H9 (cell line): ENCODE results near the gene SYTL1. TPM values are rescaled to one million over a fixed set of nuclear protein-coding genes. Genes with fewer than 3 reads are reported as not detected.

Experiments
- DNase-seq: peaks from one replicate; pipeline ENCODE4 v3.0.0-alpha.2; 2017
- H2AFZ ChIP-seq: one replicate; pipeline ENCODE4 v1.6.1; 2013; ENCODE audit warnings: mild to moderate bottlenecking, low read length, control low read depth, moderate library complexity
- H2AK5ac ChIP-seq: 2 replicates; pipeline ENCODE4 v1.6.1; 2013; ENCODE audit warnings: low read length, control low read depth, mixed read lengths; ENCODE audit not compliant: insufficient read length
- H2BK120ac ChIP-seq: one replicate; pipeline ENCODE4 v1.6.1; 2013; ENCODE audit warnings: low read depth, mild to moderate bottlenecking, low read length, control low read depth, inconsistent platforms; ENCODE audit not compliant: poor library complexity, severe bottlenecking
- H2BK12ac ChIP-seq: 2 replicates; pipeline ENCODE4 v1.6.1; 2013; ENCODE audit warnings: low read length, control low read depth, mixed read lengths, low read depth; ENCODE audit not compliant: insufficient read length
- H2BK15ac ChIP-seq: 2 replicates; pipeline ENCODE4 v1.6.1; 2013; ENCODE audit warnings: low read depth, low read length, control low read depth
- H2BK20ac ChIP-seq: one replicate; pipeline ENCODE4 v1.6.1; 2013; ENCODE audit warnings: low read depth, mild to moderate bottlenecking, low read length, control low read depth, inconsistent platforms; ENCODE audit not compliant: poor library complexity, severe bottlenecking
- H2BK5ac ChIP-seq: 2 replicates; pipeline ENCODE4 v1.6.1; 2013; ENCODE audit warnings: low read length, control low read depth, mixed read lengths; ENCODE audit not compliant: insufficient read length
- H3K14ac ChIP-seq: 2 replicates; pipeline ENCODE4 v1.6.1; 2013; ENCODE audit warnings: low read length, control low read depth; ENCODE audit not compliant: insufficient read depth
- H3K18ac ChIP-seq: 2 replicates; pipeline ENCODE4 v1.6.1; 2013; ENCODE audit warnings: low read depth, mild to moderate bottlenecking, mixed read lengths, low read length, control low read depth; ENCODE audit not compliant: insufficient read length
- H3K23ac ChIP-seq: 2 replicates; pipeline ENCODE4 v1.6.1; 2013; ENCODE audit warnings: low read length, control low read depth, mixed read lengths, low read depth; ENCODE audit not compliant: insufficient read length
- H3K23me2 ChIP-seq: 2 replicates; pipeline ENCODE4 v1.6.1; 2013; ENCODE audit warnings: low read depth, mild to moderate bottlenecking, mixed read lengths, low read length, control low read depth; ENCODE audit not compliant: insufficient read length, poor library complexity, severe bottlenecking
- H3K27ac ChIP-seq: 2 replicates; pipeline ENCODE4 v1.5.1; 2013; ENCODE audit warnings: low read length, control low read depth, mixed read lengths, low read depth; ENCODE audit not compliant: insufficient read length
- H3K27me3 ChIP-seq: 2 replicates; pipeline ENCODE4 v1.6.1; 2013; ENCODE audit warnings: low read length, control low read depth, inconsistent platforms; ENCODE audit not compliant: insufficient read depth
- H3K4ac ChIP-seq: 2 replicates; pipeline ENCODE4 v1.6.1; 2013; ENCODE audit warnings: low read depth, mild to moderate bottlenecking, control low read depth, inconsistent platforms, low read length, moderate library complexity
- H3K4me1 ChIP-seq: 2 replicates; pipeline ENCODE4 v1.6.1; 2013; ENCODE audit warnings: low read length, control low read depth, inconsistent platforms; ENCODE audit not compliant: insufficient read depth
- H3K4me2 ChIP-seq: 2 replicates; pipeline ENCODE4 v1.6.1; 2013; ENCODE audit warnings: low read length, control low read depth, mixed read lengths; ENCODE audit not compliant: insufficient read length, insufficient read depth
- H3K56ac ChIP-seq: 2 replicates; pipeline ENCODE4 v1.6.1; 2013; ENCODE audit warnings: low read depth, mild to moderate bottlenecking, mixed read lengths, low read length, control low read depth; ENCODE audit not compliant: insufficient read length
- H3K79me1 ChIP-seq: 2 replicates; pipeline ENCODE4 v1.6.1; 2013; ENCODE audit warnings: low read depth, mild to moderate bottlenecking, moderate library complexity, low read length, control low read depth, inconsistent platforms; ENCODE audit not compliant: insufficient read depth, poor library complexity, severe bottlenecking
- H3K79me2 ChIP-seq: 2 replicates; pipeline ENCODE4 v1.6.1; 2013; ENCODE audit warnings: low read length, control low read depth, inconsistent platforms; ENCODE audit not compliant: insufficient read depth
- H3K9ac ChIP-seq: 2 replicates; pipeline ENCODE4 v1.6.1; 2013; ENCODE audit warnings: low read length, control low read depth, mixed read lengths; ENCODE audit not compliant: insufficient read length; ENCODE audit errors: extremely low read depth
- H3K9me3 ChIP-seq: one replicate; pipeline ENCODE4 v1.6.1; 2013; ENCODE audit warnings: low read depth, low read length, inconsistent platforms; ENCODE audit not compliant: control insufficient read depth
- H3T11ph ChIP-seq: one replicate; pipeline ENCODE4 v1.6.1; 2013; ENCODE audit warnings: mild to moderate bottlenecking, low read length, control low read depth, inconsistent platforms
- H4K20me1 ChIP-seq: one replicate; pipeline ENCODE4 v1.6.1; 2013; ENCODE audit not compliant: control insufficient read depth, insufficient read length, insufficient read depth
- H4K5ac ChIP-seq: 2 replicates; pipeline ENCODE4 v1.6.1; 2013; ENCODE audit warnings: low read depth, mild to moderate bottlenecking, mixed read lengths, low read length, control low read depth; ENCODE audit not compliant: insufficient read length
- H4K8ac ChIP-seq: replicated peaks from 2 replicates; pipeline ENCODE4 v1.6.1; 2013; ENCODE audit warnings: low read length, control low read depth, mixed read lengths, low read depth; ENCODE audit not compliant: insufficient read length
- H4K91ac ChIP-seq: 2 replicates; pipeline ENCODE4 v1.6.1; 2013; ENCODE audit warnings: low read depth, mild to moderate bottlenecking, moderate library complexity, mixed read lengths, low read length, control low read depth; ENCODE audit not compliant: insufficient read length
- H3K27ac Mint-ChIP-seq, 3 experiments: 2 replicates in 2 of 3; 3 replicates in 1 of 3; pipeline ENCODE4 v1.8.0; 2020 to 2021; ENCODE audit warnings: mixed read lengths in 3 of 3, mild to moderate bottlenecking in 1 of 3, moderate library complexity in 1 of 3
- H3K27me3 Mint-ChIP-seq: 2 replicates; pipeline ENCODE4 v1.8.0; 2021; ENCODE audit warnings: low read depth, mild to moderate bottlenecking, moderate library complexity, mixed read lengths
- H3K36me3 Mint-ChIP-seq, 3 experiments: 2 replicates in 2 of 3; 3 replicates in 1 of 3; pipeline ENCODE4 v1.8.0; 2020 to 2021; ENCODE audit warnings: low read depth in 3 of 3, mixed read lengths in 3 of 3; ENCODE audit not compliant: insufficient read depth in 1 of 3
- H3K4me1 Mint-ChIP-seq, 2 experiments: 2 replicates each; pipeline ENCODE4 v1.8.0; 2020; ENCODE audit warnings: mixed read lengths in 2 of 2
- H3K4me3 Mint-ChIP-seq, 2 experiments: 2 replicates in 1 of 2; 3 replicates in 1 of 2; pipeline ENCODE4 v1.8.0; 2020 to 2021; ENCODE audit warnings: mild to moderate bottlenecking in 2 of 2, mixed read lengths in 2 of 2, moderate library complexity in 1 of 2
- H3K9me3 Mint-ChIP-seq, 2 experiments: 2 replicates in 1 of 2; 3 replicates in 1 of 2; pipeline ENCODE4 v1.8.0; 2020; ENCODE audit warnings: mild to moderate bottlenecking in 2 of 2, mixed read lengths in 2 of 2, moderate library complexity in 1 of 2
- CTCF ChIP-seq: fragments of 200-600 bp; sonication (generic); conservative IDR thresholded peaks from 3 replicates; pipeline ENCODE4 v1.8.0; 2021; ENCODE audit warnings: antibody characterized with exemption, mild to moderate bottlenecking
- WGBS: extraction: QIAGEN DNeasy Blood & Tissue Kit; methylation state at CpG from one replicate; pipeline ENCODE4 v1.1.7; 2013; ENCODE audit warnings: missing lambda C conversion rate, low lambda C conversion rate, mixed read lengths; ENCODE audit not compliant: insufficient read length; ENCODE audit errors: extremely low coverage; 5-methylcytosine and 5-hydroxymethylcytosine counted together
- total RNA-seq: library from RNA; stranded (reverse); gene quantifications from 2 replicates; pipeline ENCODE4 v1.2.1, GENCODE V29; 2021

Gene SYTL1
- total RNA-seq, 1 experiment from 2014 or later, result 12.0 TPM

GRCh38 chr1:27403065-27403726 lies 61.4 kb downstream of the SYTL1 start:
- no peaks in the 10 kb centered on the region for H3K27me3 Mint-ChIP-seq
- H3K18ac ChIP-seq, result no peak overlapping the region
- H3K23me2 ChIP-seq, result no peaks in the 10 kb centered on the region
- no peaks in the 10 kb centered on the region for H3K79me2 ChIP-seq
- WGBS, result no CpG with 5 or more reads among the region's 24 CpGs
- H3K56ac ChIP-seq, result no peak overlapping the region
- no peak overlapping the region for H3K23ac ChIP-seq
- peaks cover 7 to 10% (median 9%) of the 10 kb centered on the region in 3 experiments; a peak in 6 of 7 replicates for H3K36me3 Mint-ChIP-seq
- no peak overlapping the region for H3K9ac ChIP-seq
- H2BK20ac ChIP-seq, result no peak overlapping the region
- H4K91ac ChIP-seq, result no peak overlapping the region
- H3T11ph ChIP-seq, result no peak overlapping the region
- DNase-seq, result peak; percentile 81
- H3K4ac ChIP-seq, result no peak overlapping the region
- H4K8ac ChIP-seq, result no peak overlapping the region
- H3K9me3 ChIP-seq, result no peaks in the 10 kb centered on the region
- no peak overlapping the region; the same call in 1 of the 2 replicates for H3K14ac ChIP-seq
- no peak overlapping the region for H3K4me3 Mint-ChIP-seq
- no peak overlapping the region for H2BK120ac ChIP-seq
- no peak overlapping the region for H2BK12ac ChIP-seq
- no peaks in the 10 kb centered on the region for H3K79me1 ChIP-seq
- no peak overlapping the region for H2AK5ac ChIP-seq
- H4K20me1 ChIP-seq, result no peaks in the 10 kb centered on the region
- H2BK15ac ChIP-seq, result no peak overlapping the region
- H3K27ac ChIP-seq, result no peak overlapping the region
- no peak overlapping the region for H4K5ac ChIP-seq
- H2BK5ac ChIP-seq, result no peak overlapping the region
- no peak overlapping the region for H2AFZ ChIP-seq
- H3K4me1 ChIP-seq, result no peaks in the 10 kb centered on the region
- H3K4me1 Mint-ChIP-seq, result peaks cover 46 to 70% of the 10 kb centered on the region in 2 experiments
- H3K27ac Mint-ChIP-seq, result peak overlapping the region; percentile 27 to 83 (median 67); a peak in 5 of 7 replicates
- peak; percentile 39; the same call in 2 of the 3 replicates for TF ChIP-seq CTCF
- H3K27me3 ChIP-seq, result no peaks in the 10 kb centered on the region
- no peak overlapping the region for H3K4me2 ChIP-seq
- no peaks in the 10 kb centered on the region for H3K9me3 Mint-ChIP-seq

Other genes with a start within 250 kb of the SYTL1 start
- gene SLC9A1, start 186.9 kb upstream of the SYTL1 start, total RNA-seq, result 20.8 and 21.3 TPM in 2 replicates
- 19.0 and 20.5 TPM in 2 replicates for gene WDTC1, start 107.4 kb upstream of the SYTL1 start, total RNA-seq
- 36.8 and 37.0 TPM in 2 replicates for gene TMEM222, start 19.9 kb upstream of the SYTL1 start, total RNA-seq
- 7.0 and 7.7 TPM in 2 replicates for gene MAP3K6, start 24.9 kb downstream of the SYTL1 start, total RNA-seq
- 0.22 TPM in 2 replicates for gene FCN3, start 32.8 kb downstream of the SYTL1 start, total RNA-seq
- 1.2 and 1.5 TPM in 2 replicates for gene CD164L2, start 41.3 kb downstream of the SYTL1 start, total RNA-seq
- 4.3 and 4.4 TPM in 2 replicates for gene GPR3, start 50.6 kb downstream of the SYTL1 start, total RNA-seq
- 65.9 and 69.2 TPM in 2 replicates for gene WASF2, start 148.1 kb downstream of the SYTL1 start, total RNA-seq